ENCODE results near the gene DGKH.

DGKH gene

DNA sequence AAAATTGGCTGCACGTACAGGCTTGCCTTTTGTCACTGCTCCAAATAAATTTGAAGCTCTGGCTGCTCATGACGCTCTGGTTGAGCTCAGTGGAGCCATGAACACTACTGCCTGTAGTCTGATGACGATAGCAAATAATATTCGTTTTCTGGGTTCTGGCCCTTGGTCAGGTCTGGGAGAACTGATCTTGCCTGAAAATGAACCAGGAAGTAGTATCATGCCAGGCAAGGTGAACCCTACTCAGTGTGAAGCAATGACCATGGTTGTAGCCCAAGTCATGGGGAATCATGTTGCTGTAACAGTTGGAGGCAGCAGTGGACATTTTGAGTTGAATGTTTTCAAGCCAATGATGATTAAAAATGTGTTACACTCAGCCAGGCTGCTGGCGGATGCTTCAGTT, 207.4 kb downstream of the DGKH start:
- DNase-seq = no peak

DNA sequence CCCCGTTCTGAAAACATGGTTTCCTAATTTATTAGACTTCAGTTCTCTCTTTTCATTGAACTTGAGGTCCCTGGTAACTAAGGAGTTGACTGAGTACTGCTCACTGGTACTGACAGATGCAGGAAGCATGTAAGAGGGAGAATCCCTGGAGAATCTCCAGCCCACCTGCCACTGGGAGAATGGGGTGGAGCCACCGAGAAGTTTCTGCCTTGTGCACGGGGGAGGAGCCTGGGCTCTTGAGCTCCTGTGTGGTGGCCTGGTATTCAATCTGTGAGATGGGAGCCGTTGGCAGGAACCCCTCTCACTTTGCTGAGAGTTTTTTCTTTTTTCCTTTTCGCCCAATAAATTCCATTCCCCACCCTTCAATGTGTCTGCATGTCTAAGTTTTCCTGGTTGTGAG, 210.3 kb downstream of the DGKH start:
- no peak for DNase-seq

DNA sequence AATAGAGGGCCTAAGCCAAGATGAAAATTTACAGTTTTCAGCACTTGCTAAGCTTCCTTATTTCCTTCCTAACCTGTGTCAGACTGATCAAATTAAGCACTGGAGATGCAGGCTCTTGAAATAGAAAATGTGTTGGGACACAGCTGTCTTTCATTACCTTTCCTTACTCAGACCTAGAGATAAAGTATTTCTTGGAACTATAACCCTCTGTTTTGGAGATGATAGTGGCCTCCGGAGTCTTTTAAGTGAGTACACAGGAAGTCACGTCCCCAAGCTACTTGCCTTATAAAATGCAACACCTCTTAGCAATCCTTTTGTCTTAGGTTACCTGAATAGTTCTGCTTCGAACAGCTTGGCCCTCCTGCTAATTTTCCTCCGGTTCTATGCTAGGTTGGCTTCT, 211.1 kb downstream of the DGKH start:
- DNase-seq = no peak

DNA sequence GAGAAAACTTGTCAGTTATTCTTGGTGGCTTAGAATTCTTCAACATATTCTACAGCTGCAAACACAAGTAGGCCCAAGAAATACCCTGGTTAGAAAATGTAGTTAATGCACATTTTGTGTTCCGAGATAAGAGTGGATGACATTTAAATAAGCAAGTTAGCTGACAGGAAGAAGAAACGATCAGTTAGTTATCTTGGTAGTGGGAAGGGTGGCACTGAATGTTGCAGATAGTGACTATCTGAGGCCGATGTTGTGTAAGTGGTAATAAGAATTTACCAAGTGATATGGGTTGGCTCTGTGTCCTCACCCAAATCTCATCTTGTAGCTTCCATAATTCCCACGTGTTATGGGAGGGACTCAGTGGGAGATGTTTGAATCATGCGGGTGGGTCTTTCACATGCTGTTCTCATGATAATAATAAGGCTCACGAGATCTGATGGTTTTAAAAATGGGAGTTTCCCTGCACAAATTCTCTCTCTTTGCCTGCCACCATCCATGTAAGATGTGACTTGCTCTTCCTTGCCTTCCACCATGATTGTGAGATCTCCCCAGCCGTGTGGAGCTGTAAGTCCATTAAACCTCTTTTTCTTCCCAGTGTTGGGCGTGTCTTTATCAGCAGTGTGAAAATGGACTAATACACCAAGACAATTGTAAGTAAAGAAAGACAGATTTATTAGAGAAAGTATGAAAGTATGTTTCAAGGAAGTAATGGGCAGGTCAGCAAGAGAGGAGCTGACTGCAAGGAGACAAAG, 212.6 kb downstream of the DGKH start:
- DNase-seq = no peak

DNA sequence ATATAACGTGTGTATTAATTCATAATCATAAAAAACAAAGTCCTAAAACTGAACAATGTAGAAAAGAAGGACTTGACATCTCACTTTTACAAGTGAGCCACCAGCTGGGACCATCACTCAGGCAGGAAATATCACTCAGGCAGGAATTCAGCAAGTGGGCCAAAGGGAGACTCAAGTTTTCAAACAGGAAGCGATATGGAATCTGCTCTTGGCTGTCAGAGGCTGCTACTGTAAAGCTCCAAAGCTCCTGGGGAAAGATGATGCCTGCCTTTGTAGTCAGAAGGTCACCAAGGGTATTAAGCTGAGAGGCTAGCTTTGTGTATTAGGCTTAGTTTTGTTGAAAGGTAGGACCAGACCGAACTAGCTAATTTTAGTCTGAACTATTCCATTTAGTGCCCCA, 218.0 kb downstream of the DGKH start:
- no peak for DNase-seq

DNA sequence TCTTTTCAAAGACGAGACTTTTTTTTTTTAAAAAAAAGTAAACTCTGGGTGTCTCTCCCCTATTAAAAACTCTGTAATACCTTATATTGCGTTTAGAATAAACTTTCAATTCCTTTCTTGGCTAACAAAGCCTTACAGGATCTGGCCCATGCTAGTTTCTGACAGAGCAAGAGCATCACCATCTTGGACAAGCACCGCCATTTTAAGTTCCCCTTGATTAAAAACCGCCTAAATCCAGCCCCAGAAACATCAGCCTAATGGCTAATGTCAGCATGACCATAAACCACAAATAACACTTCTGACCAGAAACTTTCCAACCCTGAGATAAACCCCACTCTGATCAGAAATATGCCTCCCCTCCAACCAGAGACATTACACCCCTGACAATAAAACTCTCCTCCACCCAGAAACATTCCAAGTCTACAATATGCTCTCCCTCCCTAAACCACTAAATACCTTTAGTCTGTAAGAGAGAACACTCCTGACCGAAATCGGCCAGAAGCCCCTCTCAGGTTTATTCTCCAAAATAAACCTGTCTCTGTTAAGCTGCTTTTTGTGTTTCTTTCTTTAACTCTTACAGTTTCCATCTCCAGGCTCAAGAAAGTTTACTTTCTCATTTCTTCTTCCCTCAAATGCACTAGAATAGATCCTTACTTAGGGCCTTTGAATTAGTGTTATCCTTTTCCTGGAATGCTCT, 221.9 kb downstream of the DGKH start:
- no peak for DNase-seq

DNA sequence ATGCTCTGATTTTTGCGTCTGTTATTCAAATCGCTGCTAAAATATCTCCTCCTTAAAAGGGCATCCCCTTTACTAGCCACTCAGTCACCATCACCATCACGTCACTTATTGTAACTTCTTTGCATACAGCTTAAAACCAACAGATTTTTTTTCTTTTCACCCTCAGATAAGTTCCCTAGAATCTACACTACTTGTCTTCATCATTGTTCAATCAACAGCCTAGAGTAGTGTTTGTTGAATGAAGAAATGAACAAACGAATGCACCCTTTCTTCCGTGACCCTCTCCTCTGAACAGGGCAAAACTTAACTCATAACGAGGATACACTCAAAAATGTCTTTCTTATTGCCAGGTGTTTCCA, 222.4 kb downstream of the DGKH start:
- no peak for DNase-seq

DNA sequence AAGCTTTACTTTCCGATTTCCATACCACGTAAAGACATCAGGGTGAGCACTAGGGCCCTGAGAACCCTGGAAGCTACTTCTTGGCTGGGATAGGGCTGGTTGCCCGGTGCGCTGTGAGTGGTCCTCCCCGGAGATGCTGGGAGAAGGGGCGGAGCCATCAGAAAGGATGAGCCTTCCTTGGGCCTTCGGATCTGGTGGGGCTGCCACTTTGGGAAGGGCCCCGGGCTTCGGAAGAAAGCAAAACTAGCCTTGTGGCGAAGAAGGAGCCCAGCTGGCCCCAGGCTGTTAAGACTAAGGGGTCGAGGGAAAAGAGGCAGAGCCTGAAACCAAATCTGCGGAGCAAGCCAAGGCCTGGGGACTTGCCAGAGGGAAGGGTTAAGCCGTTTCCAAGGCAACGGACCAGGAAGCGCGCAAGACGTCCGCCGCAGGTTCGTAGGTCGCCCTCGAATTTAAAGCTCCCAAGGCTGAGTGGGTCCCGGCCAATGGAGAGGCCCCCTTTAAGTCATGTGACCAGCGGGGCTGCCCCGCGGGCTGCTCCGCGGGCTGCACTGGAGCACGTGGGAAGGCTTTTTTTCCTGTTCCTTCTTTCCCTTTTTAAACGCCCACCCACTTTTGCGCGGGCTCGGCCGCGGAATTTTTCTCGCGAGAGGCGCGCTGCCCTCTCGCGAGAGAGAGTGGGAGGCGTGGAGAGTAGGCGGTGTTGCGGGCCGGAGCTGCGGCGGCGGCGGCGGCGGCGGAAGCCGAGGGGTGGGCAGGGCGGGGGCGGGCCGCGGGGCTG, 223.1 kb downstream of the DGKH start:
- peak; percentile 88 for DNase-seq

DNA sequence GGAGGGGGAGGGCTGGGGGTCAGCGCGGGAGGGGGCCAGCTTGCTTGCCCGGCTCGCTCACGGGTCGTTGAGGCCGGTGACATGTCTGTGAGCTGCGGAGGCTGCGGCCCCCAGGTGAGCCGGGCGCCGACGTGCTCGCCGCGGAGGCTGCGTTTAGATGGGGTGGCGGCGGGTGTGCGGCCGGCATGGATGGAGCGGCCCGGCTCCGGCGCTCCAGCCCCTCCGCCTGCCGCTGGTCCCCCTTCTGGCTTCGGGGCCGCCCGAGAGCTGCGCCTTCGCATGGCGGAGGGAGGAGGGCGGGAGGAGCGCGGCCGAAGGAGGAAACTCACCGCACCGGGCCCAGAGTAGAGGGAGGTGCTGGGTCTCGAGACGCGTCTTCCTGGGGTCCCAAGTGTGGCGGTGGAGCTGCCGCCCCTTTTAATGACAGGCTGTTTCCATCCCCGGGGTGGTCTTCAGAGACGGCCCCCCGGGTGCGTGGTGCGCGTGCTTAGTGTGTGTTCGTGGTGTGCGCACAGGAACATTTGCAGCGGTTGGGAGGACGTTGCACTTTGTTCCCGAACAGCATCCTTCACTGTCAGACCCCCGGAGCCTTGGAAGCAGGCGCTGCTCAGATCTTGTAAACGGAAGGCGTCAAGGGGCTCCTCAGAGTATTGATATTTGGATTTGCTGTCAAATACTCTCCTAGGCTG, 223.8 kb downstream of the DGKH start, which contains the start of gene AKAP11:
Gene AKAP11, plus strand, starts transcription at position 38 of the 689 bp plus-strand sequence. CDS start 14,197 bp downstream, outside the sequence.
- no peak for DNase-seq

DNA sequence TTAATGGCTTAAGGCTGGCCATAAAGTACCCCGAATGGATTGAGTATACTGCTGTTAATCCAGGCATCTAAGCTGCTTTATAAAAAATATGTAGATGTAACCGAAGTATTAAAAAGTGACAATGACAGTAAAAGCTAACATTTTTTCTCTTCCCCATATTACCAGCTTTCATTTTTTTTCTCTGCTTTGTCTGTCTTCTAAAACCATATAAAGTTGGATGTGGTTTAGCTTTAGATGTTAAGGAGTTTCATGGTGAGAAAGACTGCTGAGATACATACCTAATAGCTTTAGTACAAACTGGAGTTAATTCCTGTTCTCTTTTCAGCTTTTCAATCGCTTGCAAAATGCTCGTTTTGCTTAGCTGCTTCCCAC, 224.3 kb downstream of the DGKH start:
- no peak for DNase-seq

DNA sequence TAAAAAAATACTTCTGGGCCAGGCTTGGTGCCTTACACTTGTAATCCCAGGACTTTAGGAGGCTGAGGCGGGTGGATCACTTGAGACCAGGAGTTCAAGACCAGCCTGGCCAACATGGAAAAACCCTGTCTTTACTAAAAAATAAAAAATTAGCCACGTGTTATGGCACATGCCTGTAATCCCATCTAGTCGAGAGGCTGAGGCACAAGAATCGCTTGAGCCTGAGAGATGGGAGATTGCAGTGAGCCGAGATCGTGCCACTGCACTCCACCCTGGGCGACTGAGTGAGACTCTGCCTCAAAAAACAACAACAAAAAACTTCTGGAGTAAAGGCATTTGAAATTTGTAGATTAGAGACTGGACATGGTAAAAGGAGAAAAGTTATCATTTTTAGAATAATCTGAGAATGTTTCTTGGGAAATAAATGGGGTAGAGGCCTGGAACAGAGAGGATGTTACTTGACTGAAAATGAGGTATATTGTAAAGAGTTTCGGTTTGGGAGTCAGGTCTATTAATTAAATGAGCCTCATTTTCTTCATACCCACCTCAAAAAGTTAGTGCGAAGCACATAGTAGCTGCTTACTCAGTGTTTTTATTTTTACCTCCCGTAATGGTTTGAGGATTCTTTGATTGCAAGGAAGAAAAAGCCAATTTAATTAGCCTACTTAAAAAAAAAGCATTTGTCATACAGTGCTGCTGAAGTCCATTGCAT, 226.1 kb downstream of the DGKH start:
- no peak for DNase-seq

DNA sequence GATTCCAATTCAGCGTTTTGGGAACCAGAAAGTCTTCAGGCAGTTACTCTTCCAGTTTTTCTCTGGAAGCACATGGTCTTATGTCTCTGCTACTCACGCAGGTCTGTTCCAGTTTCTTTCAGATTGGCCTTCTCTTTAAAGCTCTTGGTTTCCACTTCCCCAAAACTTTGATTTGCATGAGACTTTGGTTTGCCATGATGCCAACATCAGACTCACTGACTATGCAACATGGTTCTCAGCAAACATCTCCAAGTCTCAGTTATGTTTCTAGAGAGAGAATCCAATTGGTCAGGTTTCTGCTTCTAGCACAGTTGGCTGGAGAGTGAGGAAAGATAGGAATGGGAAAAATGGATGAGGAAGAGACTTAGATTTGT, 226.6 kb downstream of the DGKH start:
- DNase-seq = no peak

DNA sequence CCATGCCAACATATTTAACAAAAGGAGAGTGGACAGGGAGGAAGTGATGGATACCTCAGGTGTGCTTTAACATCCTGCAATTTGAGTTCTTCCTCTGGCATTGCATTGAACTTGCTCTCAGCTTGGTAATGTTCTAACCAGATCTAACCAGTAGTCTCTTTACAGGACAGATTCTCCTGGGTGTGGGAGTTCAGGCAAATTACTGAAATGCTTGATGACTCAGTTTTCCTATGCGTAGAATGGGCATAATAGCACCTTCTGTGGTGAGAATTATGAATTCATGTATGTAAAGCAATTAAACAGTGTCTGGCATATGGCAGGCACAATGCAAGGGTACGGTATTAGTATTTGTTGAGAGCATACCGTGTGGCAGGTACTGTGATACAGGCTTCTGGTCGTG, 227.1 kb downstream of the DGKH start:
- DNase-seq = no peak

DNA sequence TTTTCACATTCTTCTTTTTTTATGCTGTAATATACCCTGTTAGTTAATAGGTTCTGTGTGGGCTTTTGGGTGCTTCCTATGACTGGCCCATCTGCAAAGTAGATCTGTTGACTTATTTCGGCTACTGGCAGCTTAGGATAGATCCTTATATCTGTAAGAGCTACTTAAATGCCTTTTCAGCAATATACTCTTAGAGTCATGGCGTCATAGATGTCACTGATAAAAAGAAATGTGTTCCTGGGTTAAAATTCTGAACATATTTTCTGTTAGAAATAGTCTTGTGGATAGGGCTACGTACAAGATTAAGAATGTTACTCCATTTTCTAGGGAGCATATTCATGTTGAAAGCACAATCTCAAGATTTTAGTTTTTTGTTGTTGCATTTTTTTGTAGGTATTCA, 228.2 kb downstream of the DGKH start:
- no peak for DNase-seq

DNA sequence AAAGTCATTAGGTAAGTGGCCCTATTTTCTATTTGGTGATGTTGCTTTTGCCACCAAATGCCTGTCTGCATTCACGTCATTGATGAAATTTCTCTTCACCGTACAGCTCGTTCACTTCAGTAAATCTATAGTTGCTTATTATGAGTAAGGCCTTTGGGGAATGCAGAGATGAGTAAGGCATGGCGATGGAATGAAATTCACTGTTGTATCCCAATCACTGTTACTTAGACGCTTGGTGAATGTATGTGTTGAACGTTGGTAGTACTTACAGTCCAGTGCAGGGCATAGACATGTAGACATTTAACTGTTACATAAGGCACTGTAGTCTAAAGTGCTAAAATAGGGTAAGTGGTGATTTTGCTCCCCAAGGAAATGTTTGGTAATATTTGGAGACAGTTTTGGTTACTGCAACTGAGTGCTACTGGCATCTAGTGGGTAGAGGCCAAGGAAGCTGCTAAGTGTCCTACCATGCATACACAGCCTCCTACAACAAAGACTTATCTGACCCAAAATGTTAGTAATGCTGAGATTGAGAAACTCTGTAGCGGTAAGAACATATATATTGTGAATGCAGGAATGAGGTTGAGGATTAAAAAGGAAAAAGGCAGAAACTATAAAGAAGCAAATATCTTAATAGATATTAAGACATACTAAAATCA, 229.3 kb downstream of the DGKH start:
- DNase-seq = no peak

DNA sequence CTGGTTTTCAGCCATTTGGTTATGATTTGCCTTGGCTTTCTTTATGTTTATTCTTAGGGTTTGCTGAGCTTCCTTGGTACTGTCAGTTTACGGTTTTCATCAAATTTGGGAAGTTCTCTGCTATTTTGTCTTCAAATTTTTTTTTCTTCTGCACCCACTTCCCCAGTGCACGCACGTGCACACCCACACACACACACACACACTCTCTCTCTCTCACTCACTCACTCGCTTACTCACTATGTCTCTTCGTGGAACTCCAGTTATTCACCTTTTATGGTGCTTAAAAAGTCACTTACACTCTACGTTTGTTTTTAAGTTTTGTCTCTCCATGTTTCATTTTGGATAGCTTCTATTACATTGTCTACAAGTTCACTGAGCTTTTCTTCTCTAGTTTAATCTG, 230.6 kb downstream of the DGKH start:
- no peak for DNase-seq

DNA sequence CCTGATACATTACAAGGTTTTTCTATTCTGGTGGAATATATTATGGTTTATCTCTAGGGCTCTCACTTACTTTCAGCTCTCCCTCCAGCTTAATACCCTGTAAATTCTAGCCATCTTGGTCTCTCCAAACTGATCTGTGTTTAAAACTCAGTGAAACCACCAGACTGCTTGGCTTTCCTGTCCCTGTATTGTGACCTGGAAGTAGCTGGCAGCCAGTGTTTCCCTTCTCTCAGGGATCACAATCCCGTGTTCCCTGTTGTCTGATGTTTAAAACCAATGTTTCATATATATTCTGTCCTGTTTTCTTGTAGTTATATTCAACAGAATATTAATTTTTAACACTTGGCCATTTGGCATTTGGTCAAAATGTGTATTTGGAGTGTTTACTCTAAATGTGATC, 231.5 kb downstream of the DGKH start:
- DNase-seq = no peak

DNA sequence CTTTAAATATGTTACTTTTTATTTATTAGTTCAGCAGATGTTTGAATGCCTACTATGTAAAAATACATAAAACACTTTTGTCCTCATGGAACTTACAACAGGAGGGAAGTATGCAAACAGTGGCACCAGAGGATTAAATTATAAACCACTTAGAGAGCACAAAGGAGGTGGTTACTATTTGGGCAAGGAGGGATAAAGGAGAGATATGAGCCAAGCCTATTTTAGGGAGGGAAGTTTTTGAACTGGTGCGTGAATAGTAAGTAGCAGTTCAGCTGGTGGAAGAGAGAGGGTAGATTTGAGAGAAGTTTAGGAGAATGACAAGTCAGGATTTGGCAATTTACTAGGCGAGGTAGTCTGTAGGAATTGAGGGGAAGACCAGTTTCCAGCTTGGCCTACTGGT, 232.1 kb downstream of the DGKH start:
- no peak for DNase-seq

DNA sequence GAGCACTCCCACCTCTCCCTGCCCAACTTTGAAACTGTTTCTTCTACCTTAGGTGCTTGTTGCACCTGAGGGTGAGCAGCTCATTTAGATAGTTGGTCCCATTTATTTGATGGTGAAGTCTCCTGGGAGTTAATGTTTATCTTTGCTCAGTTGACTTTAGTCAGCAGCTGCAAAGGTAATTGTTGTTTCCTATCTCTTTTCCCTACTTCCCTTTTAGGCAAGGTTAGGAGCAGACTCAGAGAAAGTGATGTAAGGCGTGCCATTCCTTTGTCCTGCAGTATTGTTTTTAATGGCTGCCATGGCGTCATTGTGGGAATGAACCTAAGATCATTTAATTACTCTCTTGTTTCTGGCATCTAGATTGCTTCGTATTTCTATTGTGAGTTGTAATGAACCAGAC, 235.1 kb downstream of the DGKH start:
- no peak for DNase-seq

DNA sequence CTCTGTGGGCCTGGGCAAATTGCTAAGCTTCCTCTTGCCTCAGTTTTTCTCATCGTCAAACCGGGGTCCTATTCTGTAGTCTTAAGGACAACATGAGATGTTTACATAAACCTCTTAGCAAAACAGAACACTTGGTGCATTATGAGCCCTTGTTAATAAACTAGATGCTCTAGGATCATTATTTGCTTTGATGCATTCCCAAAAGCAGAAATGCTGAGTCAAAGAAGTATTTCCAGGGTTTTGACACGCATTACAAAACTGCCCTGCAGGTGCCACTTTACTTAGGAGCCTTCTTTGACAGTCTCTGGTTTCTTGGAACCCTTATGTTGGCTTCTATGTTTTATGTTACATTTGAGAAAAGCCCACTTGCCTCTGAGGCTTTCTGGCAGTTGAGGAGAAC, 235.6 kb downstream of the DGKH start:
- DNase-seq = no peak
